ENCODE data around the gene SND1. TPM values are rescaled to one million over a fixed set of nuclear protein-coding genes. Genes with fewer than 3 reads are reported as not detected.

The SND1 gene
- total and polyA plus RNA-seq, 2 donors (not counting 1 experiment from before 2014, with no cell fraction given): 44.4 to 165 TPM

- H4K20me1 ChIP-seq (ENCODE audit: control insufficient read depth, insufficient read depth, low read length, poor library complexity, severe bottlenecking): no peaks in the 10 kb centered on the region
- H3K79me2 ChIP-seq (ENCODE audit: control insufficient read depth, insufficient read depth, low read length): peaks cover 4% of the 10 kb centered on the region
- H3K36me3 ChIP-seq (replicated peaks in 1 of 2; ENCODE audit: control extremely low read depth in 1 of 2, control insufficient read depth in 1 of 2, extremely low read depth in 1 of 2, insufficient read depth in 2 of 2, low read length in 1 of 2): no peaks in the 10 kb centered on the region
- CTCF ChIA-PET: no interaction called here
- no peak overlapping the region for H3K27ac ChIP-seq (ENCODE audit: low read length in 2 of 2)
- POLR2A ChIA-PET: no interaction called here
- WGBS (ENCODE audit: insufficient coverage): no CpG with 5 or more reads among the region's 3 CpGs
- Mint-ChIP-seq H3K4me1 (peaks cover 28% of the 10 kb centered on the region), H3K4me3 (no peak overlapping the region), H3K27ac (no peak overlapping the region), H3K9me3 (ENCODE audit: insufficient read depth) (no peaks in the 10 kb centered on the region), H3K27me3 (no peaks in the 10 kb centered on the region)
- peaks cover 15 to 18% of the 10 kb centered on the region in 2 donors for H3K4me1 ChIP-seq (ENCODE audit: control insufficient read depth in 2 of 2, insufficient read depth in 2 of 2, low read length in 2 of 2)
- H3K9me3 ChIP-seq (ENCODE audit: control extremely low read depth in 1 of 3, control insufficient read depth in 2 of 3, insufficient read depth in 1 of 3, low read length in 2 of 3): no peaks in the 10 kb centered on the region
- no peak overlapping the region for H2AFZ ChIP-seq (ENCODE audit: insufficient read depth, low read depth, low read length, poor library complexity, severe bottlenecking)
- no peak overlapping the region for H3K4me2 ChIP-seq (replicated peaks; ENCODE audit: low read depth, low read length, poor library complexity, severe bottlenecking)
- H3K9ac ChIP-seq (ENCODE audit: low read length): no peak overlapping the region
- ATAC-seq (ENCODE audit: low read depth) (no peak), DNase-seq (no peak)
- no peak overlapping the region for H3K4me3 ChIP-seq (ENCODE audit: control extremely low read depth in 1 of 5, extremely low read depth in 1 of 5, insufficient read depth in 1 of 5, low read depth in 2 of 5, low read length in 4 of 5)
- intact Hi-C loops (cut with micrococcal nuclease): loop anchor here (10.0 kb wide), 1 partner anchor 118 kb away; the partner anchor contains the start of gene LRRC4
- TF ChIP-seq, protein P1, sequence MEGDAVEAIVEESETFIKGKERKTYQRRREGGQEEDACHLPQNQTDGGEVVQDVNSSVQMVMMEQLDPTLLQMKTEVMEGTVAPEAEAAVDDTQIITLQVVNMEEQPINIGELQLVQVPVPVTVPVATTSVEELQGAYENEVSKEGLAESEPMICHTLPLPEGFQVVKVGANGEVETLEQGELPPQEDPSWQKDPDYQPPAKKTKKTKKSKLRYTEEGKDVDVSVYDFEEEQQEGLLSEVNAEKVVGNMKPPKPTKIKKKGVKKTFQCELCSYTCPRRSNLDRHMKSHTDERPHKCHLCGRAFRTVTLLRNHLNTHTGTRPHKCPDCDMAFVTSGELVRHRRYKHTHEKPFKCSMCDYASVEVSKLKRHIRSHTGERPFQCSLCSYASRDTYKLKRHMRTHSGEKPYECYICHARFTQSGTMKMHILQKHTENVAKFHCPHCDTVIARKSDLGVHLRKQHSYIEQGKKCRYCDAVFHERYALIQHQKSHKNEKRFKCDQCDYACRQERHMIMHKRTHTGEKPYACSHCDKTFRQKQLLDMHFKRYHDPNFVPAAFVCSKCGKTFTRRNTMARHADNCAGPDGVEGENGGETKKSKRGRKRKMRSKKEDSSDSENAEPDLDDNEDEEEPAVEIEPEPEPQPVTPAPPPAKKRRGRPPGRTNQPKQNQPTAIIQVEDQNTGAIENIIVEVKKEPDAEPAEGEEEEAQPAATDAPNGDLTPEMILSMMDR (IDR thresholded peaks at IDR 0.05): no peak
- TF ChIP-seq EZH2 (IDR thresholded peaks at IDR 0.05; ENCODE audit: borderline replicate concordance, insufficient read depth, low read depth, low read length, poor library complexity, severe bottlenecking): no peak
- no peaks in the 10 kb centered on the region for H3K27me3 ChIP-seq (replicated peaks in 1 of 4; ENCODE audit: control extremely low read depth in 1 of 4, control insufficient read depth in 3 of 4, insufficient read depth in 4 of 4, low read length in 3 of 4)
Measured at GRCh38 chr7:127916735-127917134, 264.7 kb downstream of the SND1 start.

GRCh38 chr7:127918130-127918529 lies 266.1 kb downstream of the SND1 start:
- H3K36me3 ChIP-seq (replicated peaks in 1 of 2; ENCODE audit: control extremely low read depth in 1 of 2, control insufficient read depth in 1 of 2, extremely low read depth in 1 of 2, insufficient read depth in 2 of 2, low read length in 1 of 2): no peaks in the 10 kb centered on the region
- TF ChIP-seq, protein P1 (IDR thresholded peaks at IDR 0.05): no peak
- H3K9me3 Mint-ChIP-seq (ENCODE audit: insufficient read depth): no peaks in the 10 kb centered on the region
- H3K4me2 ChIP-seq (replicated peaks; ENCODE audit: low read depth, low read length, poor library complexity, severe bottlenecking): no peak overlapping the region
- no peaks in the 10 kb centered on the region for H4K20me1 ChIP-seq (ENCODE audit: control insufficient read depth, insufficient read depth, low read length, poor library complexity, severe bottlenecking)
- H3K9ac ChIP-seq (ENCODE audit: low read length): no peak overlapping the region
- H3K27ac ChIP-seq (ENCODE audit: low read length in 2 of 2): no peak overlapping the region
- H3K9me3 ChIP-seq (ENCODE audit: control extremely low read depth in 1 of 3, control insufficient read depth in 2 of 3, insufficient read depth in 1 of 3, low read length in 2 of 3): no peaks in the 10 kb centered on the region
- peaks cover 9% of the 10 kb centered on the region for H3K79me2 ChIP-seq (ENCODE audit: control insufficient read depth, insufficient read depth, low read length)
- 100% methylated on average over 3 of the region's 8 CpGs for WGBS (ENCODE audit: insufficient coverage)
- peaks cover 7 to 10% of the 10 kb centered on the region in 2 donors for H3K4me1 ChIP-seq (ENCODE audit: control insufficient read depth in 2 of 2, insufficient read depth in 2 of 2, low read length in 2 of 2)
- no peaks in the 10 kb centered on the region for H3K27me3 ChIP-seq (replicated peaks in 1 of 4; ENCODE audit: control extremely low read depth in 1 of 4, control insufficient read depth in 3 of 4, insufficient read depth in 4 of 4, low read length in 3 of 4)
- H3K4me1 Mint-ChIP-seq: peaks cover 23% of the 10 kb centered on the region
- no peak for DNase-seq
- ChIA-PET CTCF (no interaction called here), POLR2A (no interaction called here)
- no peak overlapping the region for H2AFZ ChIP-seq (ENCODE audit: insufficient read depth, low read depth, low read length, poor library complexity, severe bottlenecking)
- no peaks in the 10 kb centered on the region for H3K27me3 Mint-ChIP-seq
- no peak overlapping the region for H3K27ac Mint-ChIP-seq
- intact Hi-C loops (cut with micrococcal nuclease): loop anchor here (10.0 kb wide), 1 partner anchor 117 kb away; the partner anchor contains the start of gene LRRC4
- no peak overlapping the region for H3K4me3 ChIP-seq (ENCODE audit: control extremely low read depth in 1 of 5, extremely low read depth in 1 of 5, insufficient read depth in 1 of 5, low read depth in 2 of 5, low read length in 4 of 5)
- no peak for ATAC-seq (ENCODE audit: low read depth)
- no peak overlapping the region for H3K4me3 Mint-ChIP-seq

Data from B cell (primary cell).